ENCODE results near the gene ZC3H11A. TPM values are rescaled to one million over a fixed set of nuclear protein-coding genes. Genes with fewer than 3 reads are reported as not detected.
"Not testable (repeated sequence)": the region's sequence is repeated elsewhere in the genome, so short reads cannot be mapped to it uniquely, and the experiment has no call there.

ZC3H11A gene
- total RNA-seq, 4 donors from 2014 or later, result 99.8 to 153 (median 110) TPM

- H3K27ac ChIP-seq, result no peak overlapping the region
- 66% methylated on average over 4 of the region's 4 CpGs for WGBS
These were observed 39.4 kb upstream of the ZC3H11A start for GRCh38 chr1:203756036-203756435.

GRCh38 chr1:203758749-203759148 is 36.7 kb upstream of the ZC3H11A start:
- not testable (repeated sequence) for H3K36me3 ChIP-seq; H3K9me3 ChIP-seq; DNase-seq (ENCODE audit: low spot score in 2 of 2); H3K27ac ChIP-seq; H3K4me3 ChIP-seq; H3K27me3 ChIP-seq
- WGBS, result 67% methylated on average over 2 of the region's 2 CpGs
- H3K4me1 ChIP-seq, result peaks cover 15% of the 10 kb centered on the region

More at GRCh38 chr1:203756036-203756435, 39.4 kb upstream of the ZC3H11A start:
- TF ChIP-seq POLR2AphosphoS5 (IDR thresholded peaks at IDR 0.05) (no peak), EP300 (IDR thresholded peaks at IDR 0.05) (no peak), CTCF (IDR thresholded peaks at IDR 0.05) (no peak), POLR2A (IDR thresholded peaks at IDR 0.05) (no peak)
- peaks cover 15% of the 10 kb centered on the region for H3K4me1 ChIP-seq
- H3K9me3 ChIP-seq, result no peaks in the 10 kb centered on the region
- no peaks in the 10 kb centered on the region for H3K27me3 ChIP-seq
- no peak for DNase-seq (ENCODE audit: low spot score in 2 of 2)
- no peak overlapping the region for H3K4me3 ChIP-seq
- H3K36me3 ChIP-seq, result no peaks in the 10 kb centered on the region

GRCh38 chr1:203760506-203760905 is 34.9 kb upstream of the ZC3H11A start:
- TF ChIP-seq CTCF (IDR thresholded peaks at IDR 0.05) (no peak), POLR2A (IDR thresholded peaks at IDR 0.05) (no peak), EP300 (IDR thresholded peaks at IDR 0.05) (no peak), POLR2AphosphoS5 (IDR thresholded peaks at IDR 0.05) (no peak)

GRCh38 chr1:203761958-203762357 is 33.5 kb upstream of the ZC3H11A start:
- not testable (repeated sequence) for H3K9me3 ChIP-seq; H3K27me3 ChIP-seq; H3K4me1 ChIP-seq; H3K36me3 ChIP-seq; DNase-seq (ENCODE audit: low spot score in 2 of 2); H3K27ac ChIP-seq; H3K4me3 ChIP-seq
- 83% methylated on average over 7 of the region's 7 CpGs for WGBS

More at GRCh38 chr1:203760506-203760905, 34.9 kb upstream of the ZC3H11A start:
- no peak for DNase-seq (ENCODE audit: low spot score in 2 of 2)
- H3K4me3 ChIP-seq, result no peak overlapping the region
- 79% methylated on average over 3 of the region's 3 CpGs for WGBS
- no peaks in the 10 kb centered on the region for H3K9me3 ChIP-seq
- H3K36me3 ChIP-seq, result no peaks in the 10 kb centered on the region
- peaks cover 7% of the 10 kb centered on the region for H3K4me1 ChIP-seq
- H3K27ac ChIP-seq, result no peak overlapping the region
- no peaks in the 10 kb centered on the region for H3K27me3 ChIP-seq

GRCh38 chr1:203763505-203763904 is 31.9 kb upstream of the ZC3H11A start:
- H3K27ac ChIP-seq, result no peak overlapping the region
- 79% methylated on average over 1 of the region's 1 CpG for WGBS

More at GRCh38 chr1:203763505-203763904, 31.9 kb upstream of the ZC3H11A start:
- TF ChIP-seq POLR2A (IDR thresholded peaks at IDR 0.05) (no peak), CTCF (IDR thresholded peaks at IDR 0.05) (no peak), POLR2AphosphoS5 (IDR thresholded peaks at IDR 0.05) (no peak), EP300 (IDR thresholded peaks at IDR 0.05) (no peak)
- no peak overlapping the region for H3K4me3 ChIP-seq
- H3K27me3 ChIP-seq, result no peaks in the 10 kb centered on the region
- peaks cover 3% of the 10 kb centered on the region for H3K4me1 ChIP-seq
- H3K36me3 ChIP-seq, result no peaks in the 10 kb centered on the region
- H3K9me3 ChIP-seq, result no peaks in the 10 kb centered on the region
- DNase-seq (ENCODE audit: low spot score in 2 of 2), result no peak
